Measurements from ENCODE around the gene ABCC8. TPM values are rescaled to one million over a fixed set of nuclear protein-coding genes. Genes with fewer than 3 reads are reported as not detected.

The ABCC8 gene
- polyA plus RNA-seq, 1 of the 3 experiments (the other 2 are of a cell fraction), result 1.1 TPM

DNA sequence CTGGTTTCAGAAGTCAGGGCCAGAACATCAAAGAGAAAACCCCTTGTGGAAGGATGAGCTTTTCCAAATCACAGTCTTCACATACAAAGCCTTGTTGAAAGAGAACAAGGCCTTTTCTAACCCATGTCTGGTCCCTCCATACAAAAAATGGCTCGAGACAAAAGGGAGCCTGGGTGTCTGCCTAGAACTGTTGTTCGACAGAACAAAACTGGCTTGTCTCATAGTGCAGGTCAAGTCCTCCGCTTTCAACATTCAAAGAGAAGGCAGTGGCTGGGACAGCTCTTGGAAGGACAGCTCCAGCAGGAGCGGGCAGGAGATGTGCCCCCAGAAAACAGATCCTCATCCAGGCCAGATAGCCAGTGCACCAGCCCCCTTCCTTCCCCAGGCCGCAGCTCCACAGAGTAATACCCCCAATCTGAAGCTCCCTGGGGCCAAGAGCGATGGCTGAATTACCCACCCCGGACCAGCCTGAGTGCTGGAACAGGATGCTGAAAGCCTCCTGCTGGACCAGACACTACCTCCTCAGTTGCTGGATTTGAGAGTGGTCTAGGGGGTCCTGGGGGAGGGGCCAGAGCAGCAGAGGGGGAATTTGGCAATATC, 40.0 kb upstream of the ABCC8 start:
- H3K36me3 ChIP-seq (replicated peaks in 1 of 2; ENCODE audit: control insufficient read depth in 1 of 2, insufficient read depth in 2 of 2, low read length in 1 of 2), result no peaks in the 10 kb centered on the region
- no peaks in the 10 kb centered on the region for H4K20me1 ChIP-seq (ENCODE audit: insufficient read depth)
- TF ChIP-seq RXRA (IDR thresholded peaks at IDR 0.05; ENCODE audit: borderline replicate concordance, low read depth) (no peak), NRF1 (IDR thresholded peaks at IDR 0.05; ENCODE audit: low read depth, low read length) (no peak), SMC3 (IDR thresholded peaks at IDR 0.05; ENCODE audit: low read depth, low read length) (no peak), JUND (IDR thresholded peaks at IDR 0.05) (no peak), TEAD4 (IDR thresholded peaks at IDR 0.05; ENCODE audit: borderline replicate concordance, insufficient read depth) (no peak), MXI1 (IDR thresholded peaks at IDR 0.05; ENCODE audit: low read depth, low read length) (no peak), POLR2AphosphoS5 (IDR thresholded peaks at IDR 0.05; ENCODE audit: low read depth, low read length) (no peak), MEF2A (IDR thresholded peaks at IDR 0.05; ENCODE audit: borderline replicate concordance, low read depth) (no peak), SIN3A (IDR thresholded peaks at IDR 0.05; ENCODE audit: borderline replicate concordance, low read depth, low read length) (no peak), FOSL2 (IDR thresholded peaks at IDR 0.05; ENCODE audit: borderline replicate concordance, low read depth) (no peak), RAD21 (IDR thresholded peaks at IDR 0.05; ENCODE audit: low read length) (no peak), FOXJ3 (CRISPR knock-in tag; IDR thresholded peaks at IDR 0.05) (no peak)
- TF ChIP-seq, protein P1, sequence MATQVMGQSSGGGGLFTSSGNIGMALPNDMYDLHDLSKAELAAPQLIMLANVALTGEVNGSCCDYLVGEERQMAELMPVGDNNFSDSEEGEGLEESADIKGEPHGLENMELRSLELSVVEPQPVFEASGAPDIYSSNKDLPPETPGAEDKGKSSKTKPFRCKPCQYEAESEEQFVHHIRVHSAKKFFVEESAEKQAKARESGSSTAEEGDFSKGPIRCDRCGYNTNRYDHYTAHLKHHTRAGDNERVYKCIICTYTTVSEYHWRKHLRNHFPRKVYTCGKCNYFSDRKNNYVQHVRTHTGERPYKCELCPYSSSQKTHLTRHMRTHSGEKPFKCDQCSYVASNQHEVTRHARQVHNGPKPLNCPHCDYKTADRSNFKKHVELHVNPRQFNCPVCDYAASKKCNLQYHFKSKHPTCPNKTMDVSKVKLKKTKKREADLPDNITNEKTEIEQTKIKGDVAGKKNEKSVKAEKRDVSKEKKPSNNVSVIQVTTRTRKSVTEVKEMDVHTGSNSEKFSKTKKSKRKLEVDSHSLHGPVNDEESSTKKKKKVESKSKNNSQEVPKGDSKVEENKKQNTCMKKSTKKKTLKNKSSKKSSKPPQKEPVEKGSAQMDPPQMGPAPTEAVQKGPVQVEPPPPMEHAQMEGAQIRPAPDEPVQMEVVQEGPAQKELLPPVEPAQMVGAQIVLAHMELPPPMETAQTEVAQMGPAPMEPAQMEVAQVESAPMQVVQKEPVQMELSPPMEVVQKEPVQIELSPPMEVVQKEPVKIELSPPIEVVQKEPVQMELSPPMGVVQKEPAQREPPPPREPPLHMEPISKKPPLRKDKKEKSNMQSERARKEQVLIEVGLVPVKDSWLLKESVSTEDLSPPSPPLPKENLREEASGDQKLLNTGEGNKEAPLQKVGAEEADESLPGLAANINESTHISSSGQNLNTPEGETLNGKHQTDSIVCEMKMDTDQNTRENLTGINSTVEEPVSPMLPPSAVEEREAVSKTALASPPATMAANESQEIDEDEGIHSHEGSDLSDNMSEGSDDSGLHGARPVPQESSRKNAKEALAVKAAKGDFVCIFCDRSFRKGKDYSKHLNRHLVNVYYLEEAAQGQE (IDR thresholded peaks at IDR 0.05; ENCODE audit: low read depth, low read length), result no peak
- TF ChIP-seq, protein P2, sequence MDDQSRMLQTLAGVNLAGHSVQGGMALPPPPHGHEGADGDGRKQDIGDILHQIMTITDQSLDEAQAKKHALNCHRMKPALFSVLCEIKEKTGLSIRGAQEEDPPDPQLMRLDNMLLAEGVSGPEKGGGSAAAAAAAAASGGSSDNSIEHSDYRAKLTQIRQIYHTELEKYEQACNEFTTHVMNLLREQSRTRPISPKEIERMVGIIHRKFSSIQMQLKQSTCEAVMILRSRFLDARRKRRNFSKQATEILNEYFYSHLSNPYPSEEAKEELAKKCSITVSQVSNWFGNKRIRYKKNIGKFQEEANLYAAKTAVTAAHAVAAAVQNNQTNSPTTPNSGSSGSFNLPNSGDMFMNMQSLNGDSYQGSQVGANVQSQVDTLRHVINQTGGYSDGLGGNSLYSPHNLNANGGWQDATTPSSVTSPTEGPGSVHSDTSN (IDR thresholded peaks at IDR 0.05), result no peak
- TF ChIP-seq, protein P3, sequence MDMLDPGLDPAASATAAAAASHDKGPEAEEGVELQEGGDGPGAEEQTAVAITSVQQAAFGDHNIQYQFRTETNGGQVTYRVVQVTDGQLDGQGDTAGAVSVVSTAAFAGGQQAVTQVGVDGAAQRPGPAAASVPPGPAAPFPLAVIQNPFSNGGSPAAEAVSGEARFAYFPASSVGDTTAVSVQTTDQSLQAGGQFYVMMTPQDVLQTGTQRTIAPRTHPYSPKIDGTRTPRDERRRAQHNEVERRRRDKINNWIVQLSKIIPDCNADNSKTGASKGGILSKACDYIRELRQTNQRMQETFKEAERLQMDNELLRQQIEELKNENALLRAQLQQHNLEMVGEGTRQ (IDR thresholded peaks at IDR 0.05; ENCODE audit: borderline replicate concordance, low read depth, low read length), result no peak
- TF ChIP-seq, protein P4, sequence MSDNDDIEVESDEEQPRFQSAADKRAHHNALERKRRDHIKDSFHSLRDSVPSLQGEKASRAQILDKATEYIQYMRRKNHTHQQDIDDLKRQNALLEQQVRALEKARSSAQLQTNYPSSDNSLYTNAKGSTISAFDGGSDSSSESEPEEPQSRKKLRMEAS (IDR thresholded peaks at IDR 0.05; ENCODE audit: low read depth), result no peak
- TF ChIP-seq, protein P5, sequence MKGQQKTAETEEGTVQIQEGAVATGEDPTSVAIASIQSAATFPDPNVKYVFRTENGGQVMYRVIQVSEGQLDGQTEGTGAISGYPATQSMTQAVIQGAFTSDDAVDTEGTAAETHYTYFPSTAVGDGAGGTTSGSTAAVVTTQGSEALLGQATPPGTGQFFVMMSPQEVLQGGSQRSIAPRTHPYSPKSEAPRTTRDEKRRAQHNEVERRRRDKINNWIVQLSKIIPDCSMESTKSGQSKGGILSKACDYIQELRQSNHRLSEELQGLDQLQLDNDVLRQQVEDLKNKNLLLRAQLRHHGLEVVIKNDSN (IDR thresholded peaks at IDR 0.05; ENCODE audit: borderline replicate concordance, low read depth), result no peak
- no peaks in the 10 kb centered on the region for H3K9me2 ChIP-seq
- H3K4me1 ChIP-seq (ENCODE audit: control insufficient read depth in 1 of 2, insufficient read depth in 2 of 2, low read depth in 1 of 2, low read length in 1 of 2), result peaks cover 0 to 8% of the 10 kb centered on the region in 2 experiments; a peak in 1 of 4 replicates
- ChIA-PET CTCF (interaction anchor here (0.9 to 45.6 kb wide), 5 partner anchors 7 to 214 kb away, joined by 3 to 1101 read pairs (median 499); partner anchors contain the start of gene KCNJ11), POLR2A (no interaction called here)
- no peak overlapping the region for H3K9ac ChIP-seq
- H3F3A ChIP-seq (replicated peaks; ENCODE audit: insufficient read depth), result no peaks in the 10 kb centered on the region
- H3K27ac ChIP-seq (ENCODE audit: low read depth in 2 of 2, low read length in 1 of 2), result no peak overlapping the region
- H3K4me3 ChIP-seq (ENCODE audit: low read depth in 2 of 2, low read length in 1 of 2), result no peak overlapping the region
- no peak overlapping the region for H3K4me2 ChIP-seq
- 58% methylated on average over 7 of the region's 7 CpGs for WGBS (ENCODE audit: low lambda C conversion rate)
- H2AFZ ChIP-seq (ENCODE audit: low read depth), result no peak overlapping the region
- H3K27me3 ChIP-seq (ENCODE audit: insufficient read depth), result no peaks in the 10 kb centered on the region; the same call in none of the 2 replicates
- H3K9me3 ChIP-seq, result no peaks in the 10 kb centered on the region
- DNase-seq, result no peak
- no peaks in the 10 kb centered on the region for H3K79me2 ChIP-seq (ENCODE audit: insufficient read depth)

Data from SK-N-SH (cell line).